HG02884 (cell line): ENCODE results near the gene SDC1.
A peak's percentile ranks its signal among the peaks of the same experiment; 100 is the strongest.

ENCODE experiments used
- ATAC-seq: cut with Tn5 transposase; IDR thresholded peaks from one replicate; pipeline ENCODE4 v1.9.1; 2021; ENCODE audit warnings: mild to moderate bottlenecking, moderate library complexity; ENCODE audit not compliant: unreplicated experiment

Gene SDC1

GRCh38 chr2:20173496-20174402, 51.2 kb downstream of the SDC1 start:
- no peak for ATAC-seq

GRCh38 chr2:20173064-20173463, 51.9 kb downstream of the SDC1 start:
- no peak for ATAC-seq

GRCh38 chr2:20172273-20173055, 52.5 kb downstream of the SDC1 start:
- no peak for ATAC-seq

GRCh38 chr2:20171445-20171977, 53.4 kb downstream of the SDC1 start:
- ATAC-seq = no peak

GRCh38 chr2:20170704-20171250, 54.2 kb downstream of the SDC1 start:
- no peak for ATAC-seq

- ATAC-seq = no peak
Observed at GRCh38 chr2:20169796-20170703, 54.9 kb downstream of the SDC1 start.

- ATAC-seq = no peak
Observed at GRCh38 chr2:20168727-20169696, 55.9 kb downstream of the SDC1 start.

GRCh38 chr2:20168048-20168726, 56.7 kb downstream of the SDC1 start:
- ATAC-seq = no peak

GRCh38 chr2:20167356-20167755, 57.6 kb downstream of the SDC1 start:
- no peak for ATAC-seq

- ATAC-seq = no peak
Observed at GRCh38 chr2:20165677-20166509, 59.0 kb downstream of the SDC1 start.

- no peak for ATAC-seq
Observed at GRCh38 chr2:20164734-20165478, 60.0 kb downstream of the SDC1 start.

- ATAC-seq = no peak
Observed at GRCh38 chr2:20164061-20164733, 60.7 kb downstream of the SDC1 start.

GRCh38 chr2:20159411-20160070, 65.4 kb downstream of the SDC1 start:
- ATAC-seq = no peak

GRCh38 chr2:20157193-20157891, 67.6 kb downstream of the SDC1 start:
- ATAC-seq = peak; percentile 48

GRCh38 chr2:20156836-20157192, 68.1 kb downstream of the SDC1 start:
- ATAC-seq = no peak
